C4-2B (cell line): Measurements from ENCODE around the gene TMEM184A.
"Not testable (repeated sequence)": the region's sequence is repeated elsewhere in the genome, so short reads cannot be mapped to it uniquely, and the experiment has no call there.

Experiments used
- H3K27ac ChIP-seq: fragments of 450-650 bp; 2 replicates; pipeline ENCODE4 v1.5.1; 2017
- CTCF ChIP-seq: fragments of 450-650 bp; conservative IDR thresholded peaks from 2 replicates; pipeline ENCODE4 v1.5.1; 2017; ENCODE audit warnings: mild to moderate bottlenecking
- ZFX ChIP-seq: fragments of 450-650 bp; IDR thresholded peaks from 2 replicates; pipeline ENCODE4 v1.6.1; 2017

The TMEM184A gene

GRCh38 chr7:1529383-1530116, 26.5 kb downstream of the TMEM184A start:
- TF ChIP-seq ZFX (no peak), CTCF (no peak)
- H3K27ac ChIP-seq = no peak overlapping the region; the same call in 1 of the 2 replicates

GRCh38 chr7:1526271-1526754, 29.7 kb downstream of the TMEM184A start:
- TF ChIP-seq CTCF (no peak), ZFX (no peak)
- H3K27ac ChIP-seq = no peak overlapping the region

GRCh38 chr7:1525409-1525808, 30.6 kb downstream of the TMEM184A start:
- no peak overlapping the region for H3K27ac ChIP-seq
- no peak for TF ChIP-seq ZFX
- TF ChIP-seq CTCF = no peak

GRCh38 chr7:1523844-1524243, 32.2 kb downstream of the TMEM184A start:
- H3K27ac ChIP-seq = no peak overlapping the region
- no peak for TF ChIP-seq ZFX
- no peak for TF ChIP-seq CTCF

GRCh38 chr7:1523208-1523607, 32.8 kb downstream of the TMEM184A start:
- TF ChIP-seq CTCF = no peak
- no peak for TF ChIP-seq ZFX
- H3K27ac ChIP-seq = no peak overlapping the region

- TF ChIP-seq CTCF (no peak), ZFX (no peak)
- no peak overlapping the region for H3K27ac ChIP-seq
These were observed 34.5 kb downstream of the TMEM184A start for GRCh38 chr7:1521456-1521855.

GRCh38 chr7:1520539-1521234, 35.3 kb downstream of the TMEM184A start:
- no peak overlapping the region for H3K27ac ChIP-seq
- no peak for TF ChIP-seq CTCF
- TF ChIP-seq ZFX = no peak

GRCh38 chr7:1519322-1519922, 36.6 kb downstream of the TMEM184A start:
- H3K27ac ChIP-seq = not testable (repeated sequence)
